Ovary (tissue), 3 donors: ENCODE results near the gene NUDT7.

Experiments used
- CTCF ChIP-seq, 3 donors: fragments of 450-650 bp in 2 of 3; fragments of 200-600 bp in 1 of 3; IDR thresholded peaks; one replicate each; pipeline versions ENCODE4 v1.5.1 to v1.8.0; 2016 to 2022; ENCODE audit warnings: antibody characterized with exemption in 3 of 3, mild to moderate bottlenecking in 1 of 3
- POLR2A ChIP-seq: fragments of 450-650 bp; IDR thresholded peaks from one replicate; pipeline ENCODE4 v1.6.1; 2017; ENCODE audit warnings: antibody characterized with exemption, mild to moderate bottlenecking, moderate library complexity
- donor health status: DM: no; HTN: no; CAD: no.

DNA sequence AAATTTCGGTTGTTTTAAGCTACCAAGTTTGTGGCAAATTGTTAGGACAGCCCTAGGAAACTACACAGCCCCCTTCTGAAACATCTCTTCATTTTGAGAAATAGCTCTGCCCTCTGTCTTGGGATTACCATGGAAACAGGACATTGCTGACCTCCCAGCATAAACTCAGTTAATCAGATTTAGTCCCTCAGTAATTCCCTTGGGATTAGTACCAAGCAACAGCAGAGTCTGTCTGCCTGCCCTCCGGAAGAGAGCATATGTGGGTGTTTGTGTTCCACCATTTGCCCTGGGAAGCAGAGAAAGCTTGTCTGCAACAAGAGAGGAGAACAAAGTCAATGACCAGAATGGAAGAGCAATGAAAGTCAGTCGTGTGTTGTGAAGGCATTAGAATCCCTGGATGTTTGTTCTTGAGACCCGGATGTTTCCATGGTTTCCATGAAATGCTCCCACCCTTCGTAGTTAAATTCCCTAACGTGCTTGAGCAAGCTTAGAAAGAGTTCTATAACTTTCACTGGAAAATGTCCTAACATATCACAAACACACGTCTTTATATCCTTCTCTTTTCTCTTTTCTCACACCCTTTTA, 26.2 kb downstream of the NUDT7 start:
- TF ChIP-seq POLR2A = no peak
- no peak for TF ChIP-seq CTCF (IDR thresholded peaks at IDR 0.05)
